Vagina (tissue), 2 donors: ENCODE results near the gene SYDE2. TPM values are rescaled to one million over a fixed set of nuclear protein-coding genes. Genes with fewer than 3 reads are reported as not detected.

Experiments used
- DNase-seq, 2 donors: peaks; one replicate each; pipeline ENCODE4 v3.0.0-alpha.2; 2017; ENCODE audit errors: extremely low spot score in 2 of 2
- H3K27ac ChIP-seq: fragments of 200-600 bp; sonication (generic); one replicate; pipeline ENCODE4 v1.5.1; 2019
- H3K27me3 ChIP-seq: fragments of 200-600 bp; sonication (generic); one replicate; pipeline ENCODE4 v1.5.1; 2019
- H3K36me3 ChIP-seq, 2 donors: fragments of 200-600 bp; sonication (generic); one replicate each; pipeline ENCODE4 v1.5.1; 2017 to 2019
- H3K4me1 ChIP-seq: fragments of 200-600 bp; sonication (generic); one replicate; pipeline ENCODE4 v1.5.1; 2019
- H3K4me3 ChIP-seq, 2 donors: fragments of 200-600 bp; sonication (generic); 1 replicate in 1 of 2; 2 replicates in 1 of 2; pipeline ENCODE4 v1.5.1; 2016 to 2019
- H3K9me3 ChIP-seq: fragments of 200-600 bp; sonication (generic); one replicate; pipeline ENCODE4 v1.5.1; 2019
- CTCF ChIP-seq, 3 experiments: fragments of 450-650 bp in 2 of 3; fragments of 200-600 bp in 1 of 3; sonication (generic) in 1 of 3; IDR thresholded peaks; one replicate each; pipeline ENCODE4 v1.5.1; 2017 to 2019; ENCODE audit warnings: antibody characterized with exemption in 3 of 3, mild to moderate bottlenecking in 2 of 3, moderate library complexity in 2 of 3
- POLR2A ChIP-seq, 2 donors: fragments of 450-650 bp; IDR thresholded peaks; one replicate each; pipeline ENCODE4 v1.6.1; 2017; ENCODE audit warnings: antibody characterized with exemption in 2 of 2, mild to moderate bottlenecking in 2 of 2, moderate library complexity in 2 of 2
- POLR2AphosphoS5 ChIP-seq, 2 donors: sonication (generic); formaldehyde crosslinking; IDR thresholded peaks; one replicate each; pipeline ENCODE4 v1.9.0; 2017; ENCODE audit warnings: antibody characterized with exemption in 2 of 2, mild to moderate bottlenecking in 2 of 2, low read depth in 1 of 2; ENCODE audit not compliant: insufficient read depth in 1 of 2
- intact Hi-C: fragments of 100-400 bp; cut with DNase I; formaldehyde crosslinking; loops from one replicate; pipeline ENCODE4 v1.15.1; 2023
- total RNA-seq: library from RNA; depleted of rRNA; stranded (reverse); fragments of >200 nt; gene quantifications from one replicate; pipeline ENCODE4 v1.2.3, GENCODE V29; 2016

The SYDE2 gene
- total RNA-seq, 1 donor from 2014 or later = 4.7 TPM

- Histone ChIP-seq H3K9me3 (no peaks in the 10 kb centered on the region), H3K4me3 (no peak overlapping the region), H3K4me1 (no peaks in the 10 kb centered on the region), H3K27me3 (no peaks in the 10 kb centered on the region), H3K36me3 (no peaks in the 10 kb centered on the region), H3K27ac (no peak overlapping the region)
- DNase-seq = no peak
- no peak for TF ChIP-seq CTCF (IDR thresholded peaks at IDR 0.05)
- TF ChIP-seq POLR2AphosphoS5 (IDR thresholded peaks at IDR 0.05; ENCODE audit: insufficient read depth in 1 of 2, low read depth in 1 of 2) = no peak
- intact Hi-C loops = no loop called here
Observed at GRCh38 chr1:85172684-85173337, 28.0 kb downstream of the SYDE2 start.

- no peaks in the 10 kb centered on the region for H3K36me3 ChIP-seq
- no peak for TF ChIP-seq POLR2AphosphoS5 (IDR thresholded peaks at IDR 0.05; ENCODE audit: insufficient read depth in 1 of 2, low read depth in 1 of 2)
- no peak for DNase-seq
- H3K4me1 ChIP-seq = no peaks in the 10 kb centered on the region
- no peaks in the 10 kb centered on the region for H3K9me3 ChIP-seq
- H3K27ac ChIP-seq = no peak overlapping the region
- no peaks in the 10 kb centered on the region for H3K27me3 ChIP-seq
- H3K4me3 ChIP-seq = no peak overlapping the region
- intact Hi-C loops = no loop called here
Observed at GRCh38 chr1:85171721-85172120, 29.1 kb downstream of the SYDE2 start.

GRCh38 chr1:85168884-85169283 is 31.9 kb downstream of the SYDE2 start:
- no peaks in the 10 kb centered on the region for H3K27me3 ChIP-seq
- H3K9me3 ChIP-seq = no peaks in the 10 kb centered on the region
- H3K4me1 ChIP-seq = no peaks in the 10 kb centered on the region
- no peak for TF ChIP-seq CTCF (IDR thresholded peaks at IDR 0.05)
- no peak for TF ChIP-seq POLR2AphosphoS5 (IDR thresholded peaks at IDR 0.05; ENCODE audit: insufficient read depth in 1 of 2, low read depth in 1 of 2)
- TF ChIP-seq POLR2A (IDR thresholded peaks at IDR 0.05) = no peak
- H3K4me3 ChIP-seq = no peak overlapping the region
- no peak overlapping the region for H3K27ac ChIP-seq
- intact Hi-C loops = no loop called here
- no peak for DNase-seq
- no peaks in the 10 kb centered on the region for H3K36me3 ChIP-seq

GRCh38 chr1:85166351-85166750 is 34.5 kb downstream of the SYDE2 start:
- H3K27ac ChIP-seq = no peak overlapping the region
- H3K4me1 ChIP-seq = no peaks in the 10 kb centered on the region
- no peak for TF ChIP-seq POLR2A (IDR thresholded peaks at IDR 0.05)
- TF ChIP-seq POLR2AphosphoS5 (IDR thresholded peaks at IDR 0.05; ENCODE audit: insufficient read depth in 1 of 2, low read depth in 1 of 2) = no peak
- TF ChIP-seq CTCF (IDR thresholded peaks at IDR 0.05) = no peak
- no peaks in the 10 kb centered on the region for H3K9me3 ChIP-seq
- DNase-seq = no peak
- H3K4me3 ChIP-seq = no peak overlapping the region
- H3K27me3 ChIP-seq = no peaks in the 10 kb centered on the region
- intact Hi-C loops = no loop called here
- H3K36me3 ChIP-seq = no peaks in the 10 kb centered on the region

- Histone ChIP-seq H3K9me3 (no peaks in the 10 kb centered on the region), H3K36me3 (no peaks in the 10 kb centered on the region), H3K4me1 (no peaks in the 10 kb centered on the region), H3K27ac (no peak overlapping the region), H3K4me3 (no peak overlapping the region), H3K27me3 (no peaks in the 10 kb centered on the region)
- intact Hi-C loops = no loop called here
- no peak for TF ChIP-seq POLR2AphosphoS5 (IDR thresholded peaks at IDR 0.05; ENCODE audit: insufficient read depth in 1 of 2, low read depth in 1 of 2)
- DNase-seq = no peak
Observed at GRCh38 chr1:85158910-85159309, 41.9 kb downstream of the SYDE2 start.

GRCh38 chr1:85157436-85157835 is 43.4 kb downstream of the SYDE2 start:
- TF ChIP-seq CTCF (IDR thresholded peaks at IDR 0.05) = no peak
- no peak for TF ChIP-seq POLR2A (IDR thresholded peaks at IDR 0.05)
- no peak for TF ChIP-seq POLR2AphosphoS5 (IDR thresholded peaks at IDR 0.05; ENCODE audit: insufficient read depth in 1 of 2, low read depth in 1 of 2)
- Histone ChIP-seq H3K9me3 (no peaks in the 10 kb centered on the region), H3K4me1 (no peaks in the 10 kb centered on the region), H3K36me3 (no peaks in the 10 kb centered on the region), H3K27me3 (no peaks in the 10 kb centered on the region), H3K4me3 (no peak overlapping the region), H3K27ac (no peak overlapping the region)
- intact Hi-C loops = no loop called here
- DNase-seq = no peak
